A549 (cell line): ENCODE data around the gene EFNA5. TPM values are rescaled to one million over a fixed set of nuclear protein-coding genes. Genes with fewer than 3 reads are reported as not detected.
A peak's percentile ranks its signal among the peaks of the same experiment; 100 is the strongest.
"Not testable (repeated sequence)": the region's sequence is repeated elsewhere in the genome, so short reads cannot be mapped to it uniquely, and the experiment has no call there.

Experiments used
- ATAC-seq, 2 experiments: fragments of 200-7000 bp in 1 of 2; fragments of >200 bp in 1 of 2; cut with Nextera tagmentation in 1 of 2; cut with Tn5 transposase in 1 of 2; 3 replicates each; pipeline versions ENCODE4 v1.8.0 to v1.9.1; 2018 to 2020; ENCODE audit warnings: mild to moderate bottlenecking in 1 of 2, moderate library complexity in 1 of 2
- CTCF ChIA-PET: fragments of 300-600 bp; sonication (Branson Sonifier 250); formaldehyde crosslinking; extraction: SDS; loops from one replicate; lab custom pipeline; 2021; ENCODE audit warnings: antibody characterized with exemption, inconsistent platforms; lab: Yijun Ruan, JAX
- POLR2A ChIA-PET: fragments of 350-600 bp; formaldehyde crosslinking; extraction: SDS; loops from one replicate; lab custom pipeline; 2021; ENCODE audit warnings: antibody characterized with exemption, inconsistent platforms; lab: Yijun Ruan, JAX
- DNase-seq, 2 experiments: peaks; one replicate each; pipeline versions ENCODE4 v3.0.0 to v3.0.0-alpha.2; 2011 to 2016; ENCODE audit warnings: low read depth in 1 of 2, low spot score in 1 of 2
- FAIRE-seq: peaks from 2 replicates; lab custom pipeline; 2011; peaks lifted over from hg19 to GRCh38; lab: Jason Lieb, UNC
- H3K27ac ChIP-seq, 2 experiments: fragments of >200 bp; sonication (Bioruptor Twin); formaldehyde crosslinking; 3 replicates each; pipeline ENCODE4 v1.5.1; 2016 to 2017
- H3K4me1 ChIP-seq: fragments of >200 bp; sonication (Bioruptor Twin); formaldehyde crosslinking; 3 replicates; pipeline ENCODE4 v1.6.1; 2016
- H3K4me2 ChIP-seq: fragments of >200 bp; sonication (Bioruptor Twin); formaldehyde crosslinking; 3 replicates; pipeline ENCODE4 v1.6.1; 2016
- H3K4me3 ChIP-seq: fragments of >200 bp; sonication (Bioruptor Twin); formaldehyde crosslinking; 3 replicates; pipeline ENCODE4 v1.5.1; 2016
- H3K9me3 ChIP-seq: fragments of >200 bp; sonication (Bioruptor Twin); formaldehyde crosslinking; 3 replicates; pipeline ENCODE4 v1.6.1; 2016
- BHLHE40 ChIP-seq: IDR thresholded peaks from 2 replicates; pipeline ENCODE4 v1.6.1; 2012; ENCODE audit warnings: low read depth, low read length, inconsistent platforms
- CBX2 ChIP-seq: fragments of 200-600 bp; sonication (generic); IDR thresholded peaks from 2 replicates; pipeline ENCODE4 v1.6.1; 2016; ENCODE audit warnings: low read depth, mild to moderate bottlenecking, borderline replicate concordance
- EHMT2 ChIP-seq: fragments of 200-600 bp; sonication (generic); IDR thresholded peaks from 2 replicates; pipeline ENCODE4 v1.6.1; 2016; ENCODE audit warnings: antibody characterized with exemption, low read depth, mild to moderate bottlenecking, moderate library complexity
- EP300 ChIP-seq, 2 experiments: fragments of >200 bp; sonication (Bioruptor Twin); formaldehyde crosslinking; IDR thresholded peaks; 2 replicates in 1 of 2; 3 replicates in 1 of 2; pipeline ENCODE4 v1.6.1; 2016 to 2017
- FOSL2 ChIP-seq, 2 experiments: fragments of 450-650 bp in 1 of 2; fragments of >200 bp in 1 of 2; sonication (Bioruptor Twin) in 1 of 2; formaldehyde crosslinking; IDR thresholded peaks; 2 replicates each; pipeline versions ENCODE4 v1.5.0 to v1.6.1; 2016 to 2020; ENCODE audit warnings: mild to moderate bottlenecking in 1 of 2, moderate library complexity in 1 of 2
- FOXS1 ChIP-seq: fragments of 250-450 bp; sonication (Bioruptor Pico); IDR thresholded peaks from 2 replicates; pipeline ENCODE4 v1.5.0; 2020; ENCODE audit warnings: mild to moderate bottlenecking, moderate library complexity
- GATA3 ChIP-seq: IDR thresholded peaks from 2 replicates; pipeline ENCODE4 v1.6.1; 2012; ENCODE audit warnings: borderline replicate concordance
- HDAC2 ChIP-seq: fragments of 200-600 bp; sonication (generic); IDR thresholded peaks from 2 replicates; pipeline ENCODE4 v1.6.1; 2016
- HMGXB4 ChIP-seq: fragments of 250-450 bp; sonication (Bioruptor Pico); IDR thresholded peaks from 2 replicates; pipeline ENCODE4 v1.5.0; 2021; ENCODE audit warnings: mild to moderate bottlenecking, moderate library complexity, borderline replicate concordance
- HOXB13 ChIP-seq: fragments of 250-450 bp; sonication (Bioruptor Pico); IDR thresholded peaks from 2 replicates; pipeline ENCODE4 v1.5.0; 2020; ENCODE audit warnings: low read depth, mild to moderate bottlenecking, moderate library complexity
- HOXB5 ChIP-seq: fragments of 250-450 bp; sonication (Bioruptor Pico); IDR thresholded peaks from 2 replicates; pipeline ENCODE4 v1.5.0; 2020; ENCODE audit warnings: mild to moderate bottlenecking, moderate library complexity
- JUNB ChIP-seq: fragments of >200 bp; sonication (Bioruptor Twin); formaldehyde crosslinking; IDR thresholded peaks from 2 replicates; pipeline ENCODE4 v1.6.1; 2016
- MAFK ChIP-seq: fragments of 450-650 bp; IDR thresholded peaks from 2 replicates; pipeline ENCODE4 v1.6.1; 2014; ENCODE audit not compliant: partially characterized antibody
- MYC ChIP-seq: IDR thresholded peaks from 2 replicates; pipeline ENCODE4 v1.6.1; 2012; ENCODE audit warnings: mild to moderate bottlenecking, inconsistent platforms, low read length, improper control_type of control experiment, borderline replicate concordance
- NFE2L2 ChIP-seq: fragments of 150-350 bp; conservative IDR thresholded peaks from 2 replicates; pipeline ENCODE4 v1.6.1; 2014; ENCODE audit warnings: low read length
- NPAS2 ChIP-seq: fragments of 250-450 bp; sonication (Bioruptor Pico); IDR thresholded peaks from 2 replicates; pipeline ENCODE4 v1.8.0; 2022; ENCODE audit warnings: mild to moderate bottlenecking, moderate library complexity, borderline replicate concordance
- POLR2A ChIP-seq: IDR thresholded peaks from 2 replicates; pipeline ENCODE4 v1.6.1; 2012; ENCODE audit warnings: mild to moderate bottlenecking, low read length
- POLR2AphosphoS2 ChIP-seq: conservative IDR thresholded peaks from 2 replicates; pipeline ENCODE4 v1.6.1; 2012; ENCODE audit warnings: low read length, improper control_type of control experiment, inconsistent platforms
- RAD21 ChIP-seq, 2 experiments: fragments of >200 bp in 1 of 2; sonication (Bioruptor Twin) in 1 of 2; formaldehyde crosslinking in 1 of 2; IDR thresholded peaks in 1 of 2; conservative IDR thresholded peaks in 1 of 2; 2 replicates in 1 of 2; 3 replicates in 1 of 2; pipeline ENCODE4 v1.6.1; 2012 to 2018; ENCODE audit warnings: inconsistent platforms in 1 of 2
- RCOR1 ChIP-seq: fragments of 150-350 bp; IDR thresholded peaks from 2 replicates; pipeline ENCODE4 v1.6.1; 2014; ENCODE audit warnings: antibody characterized with exemption, low read length, low read depth
- RNF2 ChIP-seq: fragments of 200-600 bp; sonication (generic); IDR thresholded peaks from 2 replicates; pipeline ENCODE4 v1.6.1; 2016; ENCODE audit warnings: low read depth, mild to moderate bottlenecking, antibody characterized with exemption, moderate library complexity, borderline replicate concordance
- USF2 ChIP-seq: fragments of 450-650 bp; IDR thresholded peaks from 2 replicates; pipeline ENCODE4 v1.6.1; 2014; ENCODE audit warnings: antibody characterized with exemption
- ZSCAN20 ChIP-seq: fragments of 250-450 bp; sonication (Bioruptor Pico); IDR thresholded peaks from 2 replicates; pipeline ENCODE4 v1.8.0; 2022; ENCODE audit warnings: mild to moderate bottlenecking, moderate library complexity
- WGBS: methylation state at CpG from one replicate; pipeline ENCODE4 v1.1.6; 2017; ENCODE audit errors: missing lambda C conversion rate; 5-methylcytosine and 5-hydroxymethylcytosine counted together
- polyA plus RNA-seq, 4 experiments: library from polyadenylated mRNA; depleted of rRNA in 3 of 4; stranded (reverse); fragments of >200 nt; fragmentation: RNase III in 1 of 4; extraction: RNeasy Plus Mini Kit Qiagen cat#74134 plus additional on column Dnase treatment in 1 of 4; gene quantifications; 2 replicates in 3 of 4; 3 replicates in 1 of 4; pipeline ENCODE4 v1.2.3, GENCODE V29; 2011 to 2017

The EFNA5 gene
- polyA plus RNA-seq, 2 of the 4 experiments (the other 2 are of a cell fraction) = 8.5 to 20.7 TPM

GRCh38 chr5:107359916-107360234, 310.9 kb downstream of the EFNA5 start (continued):
- TF ChIP-seq JUNB (no peak), FOXS1 (CRISPR knock-in tag) (no peak), POLR2A (no peak), HOXB5 (CRISPR knock-in tag) (no peak), POLR2AphosphoS2 (no peak)

- TF ChIP-seq MAFK = peak; percentile 76
- no peak for TF ChIP-seq HOXB13 (CRISPR knock-in tag)
- no peak for TF ChIP-seq RNF2
- Histone ChIP-seq H3K27ac (peak overlapping the region; percentile 47 to 77), H3K4me3 (no peak overlapping the region), H3K9me3 (no peaks in the 10 kb centered on the region), H3K4me2 (peak overlapping the region; percentile 22; the same call in 2 of the 3 replicates), H3K4me1 (peaks cover 17% of the 10 kb centered on the region; the same call in 2 of the 3 replicates)
- WGBS = 90% methylated on average over 6 of the region's 6 CpGs
- CTCF ChIA-PET = interaction anchor here (1.0 to 2.6 kb wide), 3 partner anchors 14 to 213 kb away, joined by 3 to 8 read pairs (median 4); no protein-coding TSS in a partner anchor
- DNase-seq (peak in 1 of 2 experiments; percentile 44), FAIRE-seq (no peak), ATAC-seq (peak in 1 of 2 experiments; percentile 68; a peak in 3 of 6 replicates)
- POLR2A ChIA-PET = no interaction called here
Measured at GRCh38 chr5:107359033-107359915, 311.5 kb downstream of the EFNA5 start.

GRCh38 chr5:107356891-107357290, 313.8 kb downstream of the EFNA5 start:
- ATAC-seq (no peak), DNase-seq (no peak), FAIRE-seq (no peak)
- no peak overlapping the region for H3K4me2 ChIP-seq
- H3K4me3 ChIP-seq = no peak overlapping the region
- POLR2A ChIA-PET = no interaction called here
- H3K9me3 ChIP-seq = no peaks in the 10 kb centered on the region
- H3K4me1 ChIP-seq = peaks cover 16% of the 10 kb centered on the region; the same call in 2 of the 3 replicates
- 82% methylated on average over 2 of the region's 2 CpGs for WGBS
- H3K27ac ChIP-seq = no peak overlapping the region
- CTCF ChIA-PET = no interaction called here
- TF ChIP-seq HMGXB4 = no peak
- TF ChIP-seq NFE2L2 = no peak
- TF ChIP-seq BHLHE40 = no peak
- TF ChIP-seq GATA3 = no peak
- no peak for TF ChIP-seq MAFK
- no peak for TF ChIP-seq NPAS2 (CRISPR knock-in tag)
- no peak for TF ChIP-seq FOSL2 (IDR thresholded peaks at IDR 0.05)
- no peak for TF ChIP-seq FOSL2 (CRISPR knock-in tag; IDR thresholded peaks at IDR 0.05)
- TF ChIP-seq RCOR1 = no peak
- TF ChIP-seq HDAC2 = no peak
- TF ChIP-seq EP300 (IDR thresholded peaks at IDR 0.05) = no peak
- TF ChIP-seq ZSCAN20 (CRISPR knock-in tag) = no peak
- no peak for TF ChIP-seq CBX2
- no peak for TF ChIP-seq MYC
- TF ChIP-seq EHMT2 = no peak

- DNase-seq = no peak
- TF ChIP-seq USF2 = no peak
- 0 out of 5 replicates have a peak, but pooled peaks have one; percentile 18 to 19 for TF ChIP-seq RAD21 (conservative IDR thresholded peaks at IDR 0.05 in 1 of 2, IDR thresholded peaks at IDR 0.05 in 1 of 2)
- TF ChIP-seq, all 56 proteins: peak for 1
- FAIRE-seq = no peak
- no peak overlapping the region for H3K4me2 ChIP-seq
- ATAC-seq = peak in 1 of 2 experiments; percentile 36; a peak in 1 of 6 replicates
- H3K27ac ChIP-seq = no peak overlapping the region
- H3K4me1 ChIP-seq = no peaks in the 10 kb centered on the region
- ChIA-PET POLR2A (no interaction called here), CTCF (no interaction called here)
- peaks cover 7% of the 10 kb centered on the region; the same call in 2 of the 3 replicates for H3K9me3 ChIP-seq
- 60% methylated on average over 2 of the region's 2 CpGs for whole genome bisulfite sequencing
- H3K4me3 ChIP-seq = no peak overlapping the region
Measured at GRCh38 chr5:107352576-107352975, 318.2 kb downstream of the EFNA5 start.

GRCh38 chr5:107346580-107346979, 324.2 kb downstream of the EFNA5 start:
- peaks cover 22% of the 10 kb centered on the region; the same call in 2 of the 3 replicates for H3K9me3 ChIP-seq
- FAIRE-seq, CTCF ChIA-PET, H3K4me1 ChIP-seq, H3K27ac ChIP-seq, DNase-seq, ATAC-seq, H3K4me3 ChIP-seq, POLR2A ChIA-PET, H3K4me2 ChIP-seq: not testable (repeated sequence)
- 82% methylated on average over 3 of the region's 3 CpGs for WGBS
